ENCODE measurements around the gene ZCCHC7.

GRCh38 chr9:37079370-37080164 is 40.8 kb upstream of the ZCCHC7 start:
- TF ChIP-seq CTCF (IDR thresholded peaks at IDR 0.05), result peak in 1 of 3 donors; percentile 1
- peak; percentile 56 to 82 (median 72) for TF ChIP-seq POLR2AphosphoS5 (IDR thresholded peaks at IDR 0.05)
